K562 (cell line): ENCODE data around the gene GPR37L1. TPM values are rescaled to one million over a fixed set of nuclear protein-coding genes. Genes with fewer than 3 reads are reported as not detected.

Source experiments
- BRCA1 ChIP-seq, 2 experiments: fragments of 450-650 bp in 1 of 2; sonication (generic) in 1 of 2; formaldehyde crosslinking in 1 of 2; IDR thresholded peaks; 2 replicates each; pipeline versions ENCODE4 v1.5.0 to v1.6.1; 2017 to 2020; ENCODE audit warnings: mild to moderate bottlenecking in 1 of 2, missing genetic modification reagents in 1 of 2
- BRD4 ChIP-seq: fragments of 200-600 bp; sonication (generic); IDR thresholded peaks from 2 replicates; pipeline ENCODE4 v1.6.1; 2017; ENCODE audit warnings: inconsistent platforms
- BRD9 ChIP-seq: fragments of 450-650 bp; IDR thresholded peaks from 2 replicates; pipeline ENCODE4 v1.6.1; 2018; ENCODE audit warnings: low read depth; ENCODE audit not compliant: partially characterized antibody
- GABPB1 ChIP-seq: sonication (generic); formaldehyde crosslinking; IDR thresholded peaks from 2 replicates; pipeline ENCODE4 v1.8.0; 2022; ENCODE audit warnings: mild to moderate bottlenecking, missing genetic modification reagents
- GTF2A2 ChIP-seq: IDR thresholded peaks from 2 replicates; pipeline ENCODE4 v1.6.1; 2016; ENCODE audit warnings: mild to moderate bottlenecking, missing genetic modification characterization, missing compliant biosample characterization
- KAT2B ChIP-seq: IDR thresholded peaks from one replicate; pipeline ENCODE4 v1.6.1; 2012; ENCODE audit warnings: low read depth, mild to moderate bottlenecking, control low read depth, inconsistent platforms, low read length, moderate library complexity
- KHSRP ChIP-seq: fragments of 450-650 bp; IDR thresholded peaks from 2 replicates; pipeline ENCODE4 v1.6.1; 2017
- NFIC ChIP-seq: fragments of 450-650 bp; IDR thresholded peaks from 2 replicates; pipeline ENCODE4 v1.6.1; 2017; ENCODE audit warnings: mild to moderate bottlenecking, inconsistent platforms
- RBM17 ChIP-seq: fragments of 200-400 bp; formaldehyde crosslinking; IDR thresholded peaks from 2 replicates; pipeline ENCODE4 v1.6.1; 2017; ENCODE audit warnings: low read depth, mild to moderate bottlenecking, low read length, borderline replicate concordance
- ZFX ChIP-seq: sonication (generic); formaldehyde crosslinking; IDR thresholded peaks from 2 replicates; pipeline ENCODE4 v1.8.0; 2022; ENCODE audit warnings: mild to moderate bottlenecking, missing genetic modification reagents, moderate library complexity
- ZNF224 ChIP-seq: sonication (generic); formaldehyde crosslinking; IDR thresholded peaks from 2 replicates; pipeline ENCODE4 v1.8.0; 2022; ENCODE audit warnings: mild to moderate bottlenecking, missing genetic modification reagents
- ZNF324 ChIP-seq: fragments of 250-450 bp; sonication (Bioruptor Pico); IDR thresholded peaks from 2 replicates; pipeline ENCODE4 v1.4.0; 2020; ENCODE audit warnings: mild to moderate bottlenecking
- polyA plus RNA-seq, 8 experiments: library from polyadenylated mRNA; depleted of rRNA in 4 of 8; stranded (reverse) in 5 of 8; unstranded in 3 of 8; fragments of >200 nt; fragmentation: Nextera tagmentation in 2 of 8; fragmentation: Illumina TruSeq in 1 of 8; extraction: Ambion mirVana in 2 of 8; extraction: Trizol in 1 of 8; gene quantifications; 2 replicates each; pipeline versions ENCODE4 v1.2.1 to v1.2.3, GENCODE V29; 2011 to 2014; ENCODE audit warnings: inconsistent platforms in 1 of 8, missing spikeins in 1 of 8
- total RNA-seq, 7 experiments: library from RNA; depleted of rRNA in 6 of 7; stranded (reverse); fragments of >200 nt in 6 of 7; fragmentation: Illumina TruSeq in 2 of 7; extraction: Trizol in 2 of 7; gene quantifications; 2 replicates each; pipeline versions ENCODE4 v1.2.1 to v1.2.3, GENCODE V29; 2011 to 2021; ENCODE audit warnings: low replicate concordance in 1 of 7
- TF ChIP-seq, protein P1 (sequence below): fragments of 200-800 bp; sonication (Bioruptor generic); IDR thresholded peaks from 2 replicates; pipeline ENCODE4 v1.6.1; 2016; ENCODE audit warnings: missing genetic modification characterization, missing compliant biosample characterization
- TF ChIP-seq, protein P2 (sequence below): fragments of 450-650 bp; IDR thresholded peaks from 2 replicates; pipeline ENCODE4 v1.6.1; 2016; ENCODE audit warnings: mild to moderate bottlenecking, moderate library complexity

The GPR37L1 gene
- total and polyA plus RNA-seq, 9 of the 15 experiments (the other 6 are each of a cell fraction or from before 2014, with no cell fraction given), result not detected

DNA sequence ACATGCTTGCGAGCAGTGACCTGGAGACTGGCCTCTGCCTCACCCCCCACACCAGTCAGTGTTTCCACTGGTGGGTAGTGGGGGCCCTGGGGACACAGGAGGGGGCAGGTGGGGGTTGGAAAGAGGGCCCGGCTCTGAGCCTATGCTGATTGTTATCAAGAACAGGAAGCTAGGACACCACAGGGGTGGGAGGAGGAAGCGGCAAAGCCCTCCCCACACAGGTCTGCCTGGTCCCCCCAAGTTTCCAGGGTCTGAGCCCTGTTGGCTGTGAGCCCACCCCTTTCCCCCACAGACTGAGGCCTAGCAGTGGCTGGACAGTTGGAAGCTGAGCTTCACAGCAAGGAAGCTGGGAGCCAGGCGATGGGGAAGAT lies 39.3 kb downstream of the GPR37L1 start (continued):
- TF ChIP-seq, protein P1, sequence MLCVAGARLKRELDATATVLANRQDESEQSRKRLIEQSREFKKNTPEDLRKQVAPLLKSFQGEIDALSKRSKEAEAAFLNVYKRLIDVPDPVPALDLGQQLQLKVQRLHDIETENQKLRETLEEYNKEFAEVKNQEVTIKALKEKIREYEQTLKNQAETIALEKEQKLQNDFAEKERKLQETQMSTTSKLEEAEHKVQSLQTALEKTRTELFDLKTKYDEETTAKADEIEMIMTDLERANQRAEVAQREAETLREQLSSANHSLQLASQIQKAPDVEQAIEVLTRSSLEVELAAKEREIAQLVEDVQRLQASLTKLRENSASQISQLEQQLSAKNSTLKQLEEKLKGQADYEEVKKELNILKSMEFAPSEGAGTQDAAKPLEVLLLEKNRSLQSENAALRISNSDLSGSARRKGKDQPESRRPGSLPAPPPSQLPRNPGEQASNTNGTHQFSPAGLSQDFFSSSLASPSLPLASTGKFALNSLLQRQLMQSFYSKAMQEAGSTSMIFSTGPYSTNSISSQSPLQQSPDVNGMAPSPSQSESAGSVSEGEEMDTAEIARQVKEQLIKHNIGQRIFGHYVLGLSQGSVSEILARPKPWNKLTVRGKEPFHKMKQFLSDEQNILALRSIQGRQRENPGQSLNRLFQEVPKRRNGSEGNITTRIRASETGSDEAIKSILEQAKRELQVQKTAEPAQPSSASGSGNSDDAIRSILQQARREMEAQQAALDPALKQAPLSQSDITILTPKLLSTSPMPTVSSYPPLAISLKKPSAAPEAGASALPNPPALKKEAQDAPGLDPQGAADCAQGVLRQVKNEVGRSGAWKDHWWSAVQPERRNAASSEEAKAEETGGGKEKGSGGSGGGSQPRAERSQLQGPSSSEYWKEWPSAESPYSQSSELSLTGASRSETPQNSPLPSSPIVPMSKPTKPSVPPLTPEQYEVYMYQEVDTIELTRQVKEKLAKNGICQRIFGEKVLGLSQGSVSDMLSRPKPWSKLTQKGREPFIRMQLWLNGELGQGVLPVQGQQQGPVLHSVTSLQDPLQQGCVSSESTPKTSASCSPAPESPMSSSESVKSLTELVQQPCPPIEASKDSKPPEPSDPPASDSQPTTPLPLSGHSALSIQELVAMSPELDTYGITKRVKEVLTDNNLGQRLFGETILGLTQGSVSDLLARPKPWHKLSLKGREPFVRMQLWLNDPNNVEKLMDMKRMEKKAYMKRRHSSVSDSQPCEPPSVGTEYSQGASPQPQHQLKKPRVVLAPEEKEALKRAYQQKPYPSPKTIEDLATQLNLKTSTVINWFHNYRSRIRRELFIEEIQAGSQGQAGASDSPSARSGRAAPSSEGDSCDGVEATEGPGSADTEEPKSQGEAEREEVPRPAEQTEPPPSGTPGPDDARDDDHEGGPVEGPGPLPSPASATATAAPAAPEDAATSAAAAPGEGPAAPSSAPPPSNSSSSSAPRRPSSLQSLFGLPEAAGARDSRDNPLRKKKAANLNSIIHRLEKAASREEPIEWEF (CRISPR knock-in tag), result no peak
- TF ChIP-seq GTF2A2 (tag) (no peak; the same call in 1 of the 2 replicates), KAT2B (no peak), NFIC (peak; percentile 67), GABPB1 (CRISPR knock-in tag) (no peak), BRD9 (no peak), RBM17 (no peak), KHSRP (no peak), BRD4 (no peak; the same call in 1 of the 2 replicates), ZNF324 (CRISPR knock-in tag) (no peak), ZFX (CRISPR knock-in tag) (no peak), BRCA1 (IDR thresholded peaks at IDR 0.05) (no peak), BRCA1 (CRISPR knock-in tag; IDR thresholded peaks at IDR 0.05) (no peak), ZNF224 (no peak)
- TF ChIP-seq, protein P2, sequence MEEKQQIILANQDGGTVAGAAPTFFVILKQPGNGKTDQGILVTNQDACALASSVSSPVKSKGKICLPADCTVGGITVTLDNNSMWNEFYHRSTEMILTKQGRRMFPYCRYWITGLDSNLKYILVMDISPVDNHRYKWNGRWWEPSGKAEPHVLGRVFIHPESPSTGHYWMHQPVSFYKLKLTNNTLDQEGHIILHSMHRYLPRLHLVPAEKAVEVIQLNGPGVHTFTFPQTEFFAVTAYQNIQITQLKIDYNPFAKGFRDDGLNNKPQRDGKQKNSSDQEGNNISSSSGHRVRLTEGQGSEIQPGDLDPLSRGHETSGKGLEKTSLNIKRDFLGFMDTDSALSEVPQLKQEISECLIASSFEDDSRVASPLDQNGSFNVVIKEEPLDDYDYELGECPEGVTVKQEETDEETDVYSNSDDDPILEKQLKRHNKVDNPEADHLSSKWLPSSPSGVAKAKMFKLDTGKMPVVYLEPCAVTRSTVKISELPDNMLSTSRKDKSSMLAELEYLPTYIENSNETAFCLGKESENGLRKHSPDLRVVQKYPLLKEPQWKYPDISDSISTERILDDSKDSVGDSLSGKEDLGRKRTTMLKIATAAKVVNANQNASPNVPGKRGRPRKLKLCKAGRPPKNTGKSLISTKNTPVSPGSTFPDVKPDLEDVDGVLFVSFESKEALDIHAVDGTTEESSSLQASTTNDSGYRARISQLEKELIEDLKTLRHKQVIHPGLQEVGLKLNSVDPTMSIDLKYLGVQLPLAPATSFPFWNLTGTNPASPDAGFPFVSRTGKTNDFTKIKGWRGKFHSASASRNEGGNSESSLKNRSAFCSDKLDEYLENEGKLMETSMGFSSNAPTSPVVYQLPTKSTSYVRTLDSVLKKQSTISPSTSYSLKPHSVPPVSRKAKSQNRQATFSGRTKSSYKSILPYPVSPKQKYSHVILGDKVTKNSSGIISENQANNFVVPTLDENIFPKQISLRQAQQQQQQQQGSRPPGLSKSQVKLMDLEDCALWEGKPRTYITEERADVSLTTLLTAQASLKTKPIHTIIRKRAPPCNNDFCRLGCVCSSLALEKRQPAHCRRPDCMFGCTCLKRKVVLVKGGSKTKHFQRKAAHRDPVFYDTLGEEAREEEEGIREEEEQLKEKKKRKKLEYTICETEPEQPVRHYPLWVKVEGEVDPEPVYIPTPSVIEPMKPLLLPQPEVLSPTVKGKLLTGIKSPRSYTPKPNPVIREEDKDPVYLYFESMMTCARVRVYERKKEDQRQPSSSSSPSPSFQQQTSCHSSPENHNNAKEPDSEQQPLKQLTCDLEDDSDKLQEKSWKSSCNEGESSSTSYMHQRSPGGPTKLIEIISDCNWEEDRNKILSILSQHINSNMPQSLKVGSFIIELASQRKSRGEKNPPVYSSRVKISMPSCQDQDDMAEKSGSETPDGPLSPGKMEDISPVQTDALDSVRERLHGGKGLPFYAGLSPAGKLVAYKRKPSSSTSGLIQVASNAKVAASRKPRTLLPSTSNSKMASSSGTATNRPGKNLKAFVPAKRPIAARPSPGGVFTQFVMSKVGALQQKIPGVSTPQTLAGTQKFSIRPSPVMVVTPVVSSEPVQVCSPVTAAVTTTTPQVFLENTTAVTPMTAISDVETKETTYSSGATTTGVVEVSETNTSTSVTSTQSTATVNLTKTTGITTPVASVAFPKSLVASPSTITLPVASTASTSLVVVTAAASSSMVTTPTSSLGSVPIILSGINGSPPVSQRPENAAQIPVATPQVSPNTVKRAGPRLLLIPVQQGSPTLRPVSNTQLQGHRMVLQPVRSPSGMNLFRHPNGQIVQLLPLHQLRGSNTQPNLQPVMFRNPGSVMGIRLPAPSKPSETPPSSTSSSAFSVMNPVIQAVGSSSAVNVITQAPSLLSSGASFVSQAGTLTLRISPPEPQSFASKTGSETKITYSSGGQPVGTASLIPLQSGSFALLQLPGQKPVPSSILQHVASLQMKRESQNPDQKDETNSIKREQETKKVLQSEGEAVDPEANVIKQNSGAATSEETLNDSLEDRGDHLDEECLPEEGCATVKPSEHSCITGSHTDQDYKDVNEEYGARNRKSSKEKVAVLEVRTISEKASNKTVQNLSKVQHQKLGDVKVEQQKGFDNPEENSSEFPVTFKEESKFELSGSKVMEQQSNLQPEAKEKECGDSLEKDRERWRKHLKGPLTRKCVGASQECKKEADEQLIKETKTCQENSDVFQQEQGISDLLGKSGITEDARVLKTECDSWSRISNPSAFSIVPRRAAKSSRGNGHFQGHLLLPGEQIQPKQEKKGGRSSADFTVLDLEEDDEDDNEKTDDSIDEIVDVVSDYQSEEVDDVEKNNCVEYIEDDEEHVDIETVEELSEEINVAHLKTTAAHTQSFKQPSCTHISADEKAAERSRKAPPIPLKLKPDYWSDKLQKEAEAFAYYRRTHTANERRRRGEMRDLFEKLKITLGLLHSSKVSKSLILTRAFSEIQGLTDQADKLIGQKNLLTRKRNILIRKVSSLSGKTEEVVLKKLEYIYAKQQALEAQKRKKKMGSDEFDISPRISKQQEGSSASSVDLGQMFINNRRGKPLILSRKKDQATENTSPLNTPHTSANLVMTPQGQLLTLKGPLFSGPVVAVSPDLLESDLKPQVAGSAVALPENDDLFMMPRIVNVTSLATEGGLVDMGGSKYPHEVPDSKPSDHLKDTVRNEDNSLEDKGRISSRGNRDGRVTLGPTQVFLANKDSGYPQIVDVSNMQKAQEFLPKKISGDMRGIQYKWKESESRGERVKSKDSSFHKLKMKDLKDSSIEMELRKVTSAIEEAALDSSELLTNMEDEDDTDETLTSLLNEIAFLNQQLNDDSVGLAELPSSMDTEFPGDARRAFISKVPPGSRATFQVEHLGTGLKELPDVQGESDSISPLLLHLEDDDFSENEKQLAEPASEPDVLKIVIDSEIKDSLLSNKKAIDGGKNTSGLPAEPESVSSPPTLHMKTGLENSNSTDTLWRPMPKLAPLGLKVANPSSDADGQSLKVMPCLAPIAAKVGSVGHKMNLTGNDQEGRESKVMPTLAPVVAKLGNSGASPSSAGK, result no peak
